Dermis microvascular lymphatic vessel endothelial cell (primary cell): ENCODE data around the gene FAM53C. TPM values are rescaled to one million over a fixed set of nuclear protein-coding genes. Genes with fewer than 3 reads are reported as not detected.

ENCODE experiments used
- DNase-seq, 2 donors: peaks; one replicate each; pipeline versions ENCODE4 v3.0.0 to v3.0.0-alpha.2; 2010; ENCODE audit warnings: low read depth in 2 of 2
- total RNA-seq: library from RNA; depleted of rRNA; stranded (reverse); fragments of >200 nt; gene quantifications from 2 replicates; pipeline ENCODE4 v1.2.1, GENCODE V29; 2014

The FAM53C gene
- total RNA-seq, 1 donor from 2014 or later: 24.3 TPM

GRCh38 chr5:138351056-138351455, 13.0 kb downstream of the FAM53C start:
- DNase-seq: peak in 1 of 2 donors; percentile 19

GRCh38 chr5:138351517-138351916, 13.5 kb downstream of the FAM53C start:
- DNase-seq: no peak

GRCh38 chr5:138352071-138352721, 14.1 kb downstream of the FAM53C start, which contains the start of gene KDM3B:
Gene KDM3B, plus strand, starts transcription at chr5:138352685. Its CDS starts 111 bp downstream, at chr5:138352796.
- peak; percentile 60 to 90 for DNase-seq

GRCh38 chr5:138352722-138353559, 14.9 kb downstream of the FAM53C start:
- peak in 1 of 2 donors; percentile 70 for DNase-seq

GRCh38 chr5:138353560-138354080, 15.6 kb downstream of the FAM53C start:
- DNase-seq: no peak

GRCh38 chr5:138354387-138354786, 16.3 kb downstream of the FAM53C start:
- no peak for DNase-seq

GRCh38 chr5:138354926-138355378, 16.9 kb downstream of the FAM53C start:
- peak; percentile 27 to 75 for DNase-seq

- DNase-seq: no peak
Observed at GRCh38 chr5:138359621-138360020, 21.6 kb downstream of the FAM53C start.

- DNase-seq: no peak
Observed at GRCh38 chr5:138360941-138361452, 22.9 kb downstream of the FAM53C start.

GRCh38 chr5:138364576-138364975, 26.5 kb downstream of the FAM53C start:
- DNase-seq: no peak

- no peak for DNase-seq
Observed at GRCh38 chr5:138366632-138367382, 28.7 kb downstream of the FAM53C start.

GRCh38 chr5:138369261-138369660, 31.2 kb downstream of the FAM53C start:
- DNase-seq: peak in 1 of 2 donors; percentile 44

- DNase-seq: no peak
Observed at GRCh38 chr5:138369706-138370105, 31.6 kb downstream of the FAM53C start.

- DNase-seq: peak in 1 of 2 donors; percentile 39
Observed at GRCh38 chr5:138370537-138370936, 32.5 kb downstream of the FAM53C start.

- DNase-seq: no peak
Observed at GRCh38 chr5:138371454-138371853, 33.4 kb downstream of the FAM53C start.

GRCh38 chr5:138372225-138372624, 34.2 kb downstream of the FAM53C start:
- DNase-seq: no peak

GRCh38 chr5:138372653-138373052, 34.6 kb downstream of the FAM53C start:
- no peak for DNase-seq

- no peak for DNase-seq
Observed at GRCh38 chr5:138382347-138382746, 44.3 kb downstream of the FAM53C start.

- peak in 1 of 2 donors; percentile 21 for DNase-seq
Observed at GRCh38 chr5:138385660-138386059, 47.6 kb downstream of the FAM53C start.

- peak; percentile 23 to 28 for DNase-seq
Observed at GRCh38 chr5:138386290-138386689, 48.2 kb downstream of the FAM53C start.

GRCh38 chr5:138389332-138389731, 51.3 kb downstream of the FAM53C start:
- no peak for DNase-seq
